Measurements from ENCODE around the gene SLCO4A1.

The SLCO4A1 gene

GRCh38 chr20:62717933-62718332 lies 75.6 kb downstream of the SLCO4A1 start:
- Histone ChIP-seq H3K9ac (ENCODE audit: low read depth, low read length) (no peak overlapping the region), H3K36me3 (ENCODE audit: control insufficient read depth, insufficient read depth, low read length) (no peaks in the 10 kb centered on the region), H3K9me3 (ENCODE audit: control insufficient read depth, insufficient read depth, low read length) (peaks cover 6% of the 10 kb centered on the region), H3K27me3 (ENCODE audit: control insufficient read depth, insufficient read depth, low read length) (no peaks in the 10 kb centered on the region), H3K4me1 (ENCODE audit: control insufficient read depth, insufficient read depth, low read length) (no peaks in the 10 kb centered on the region), H3K4me3 (ENCODE audit: low read depth, low read length) (no peak overlapping the region)

- Histone ChIP-seq H3K4me1 (ENCODE audit: control insufficient read depth, insufficient read depth, low read length) (no peaks in the 10 kb centered on the region), H3K27me3 (ENCODE audit: control insufficient read depth, insufficient read depth, low read length) (no peaks in the 10 kb centered on the region), H3K36me3 (ENCODE audit: control insufficient read depth, insufficient read depth, low read length) (no peaks in the 10 kb centered on the region), H3K4me3 (ENCODE audit: low read depth, low read length) (no peak overlapping the region), H3K9ac (ENCODE audit: low read depth, low read length) (no peak overlapping the region), H3K9me3 (ENCODE audit: control insufficient read depth, insufficient read depth, low read length) (peaks cover 6% of the 10 kb centered on the region)
These were observed 76.2 kb downstream of the SLCO4A1 start for GRCh38 chr20:62718546-62718945.

- no peak overlapping the region for H3K9ac ChIP-seq (ENCODE audit: low read depth, low read length)
- H3K36me3 ChIP-seq (ENCODE audit: control insufficient read depth, insufficient read depth, low read length) = no peaks in the 10 kb centered on the region
- peaks cover 6% of the 10 kb centered on the region for H3K9me3 ChIP-seq (ENCODE audit: control insufficient read depth, insufficient read depth, low read length)
- no peak overlapping the region for H3K4me3 ChIP-seq (ENCODE audit: low read depth, low read length)
- H3K27me3 ChIP-seq (ENCODE audit: control insufficient read depth, insufficient read depth, low read length) = no peaks in the 10 kb centered on the region
- no peaks in the 10 kb centered on the region for H3K4me1 ChIP-seq (ENCODE audit: control insufficient read depth, insufficient read depth, low read length)
These were observed 77.1 kb downstream of the SLCO4A1 start for GRCh38 chr20:62719250-62719935.

All from iPS-15b (cell line).